Camera-type eye (tissue), 1 donor: Measurements from ENCODE around the gene PPAT. TPM values are rescaled to one million over a fixed set of nuclear protein-coding genes. Genes with fewer than 3 reads are reported as not detected.

ENCODE experiments used
- total RNA-seq: library from RNA; depleted of rRNA; stranded (reverse); fragments of >200 nt; gene quantifications from one replicate; pipeline ENCODE4 v1.2.3, GENCODE V29; 2014

PPAT gene
- total RNA-seq: 17.5 TPM

GRCh38 chr4:56435140-56435926 lies at the start of gene PPAT:
Gene PPAT, minus strand, starts transcription at chr4:56435615. Its CDS starts 138 bp downstream, at chr4:56435477.

GRCh38 chr4:56467284-56468096 lies 32.1 kb upstream of the PPAT start, which contains the start of gene SRP72:
Gene SRP72, plus strand, starts transcription at chr4:56467617. Its CDS starts 19 bp downstream, at chr4:56467636.

GRCh38 chr4:56387023-56388001 lies 48.1 kb downstream of the PPAT start, which contains the start of gene AASDH:
Gene AASDH, minus strand, starts transcription at chr4:56387491. Its CDS starts 3,192 bp downstream, at chr4:56384299.

Other genes starting within 250 kb of the PPAT start
- gene AASDH, start 48.1 kb downstream of the PPAT start, total RNA-seq: 35.7 TPM
- 51.0 TPM for gene PAICS, start 645 bp upstream of the PPAT start, total RNA-seq
- gene SRP72, start 32.0 kb upstream of the PPAT start, total RNA-seq: 95.1 TPM
- 0.99 TPM for gene ARL9, start 70.2 kb upstream of the PPAT start, total RNA-seq
- 26.4 TPM for gene HOPX, start 245.7 kb upstream of the PPAT start, total RNA-seq